Smooth muscle cell (in vitro differentiated cells): Measurements from ENCODE around the gene LARGE1. TPM values are rescaled to one million over a fixed set of nuclear protein-coding genes. Genes with fewer than 3 reads are reported as not detected.

ENCODE experiments used
- DNase-seq: peaks from one replicate; lab custom pipeline; 2025; ENCODE audit not compliant: unreplicated experiment; lab: John Stamatoyannopoulos, UW
- H2AFZ ChIP-seq: fragments of 200-600 bp; sonication (generic); 2 replicates; pipeline ENCODE4 v1.6.0; 2016; ENCODE audit warnings: antibody characterized with exemption, low read depth, mild to moderate bottlenecking
- H3F3A ChIP-seq: fragments of 200-600 bp; sonication (generic); 2 replicates; pipeline ENCODE4 v1.6.0; 2017; ENCODE audit warnings: antibody characterized with exemption, low read depth
- H3K27ac ChIP-seq: fragments of 200-600 bp; sonication (generic); 2 replicates; pipeline ENCODE4 v1.5.1; 2016; ENCODE audit warnings: low read depth, mild to moderate bottlenecking
- H3K27me3 ChIP-seq: fragments of 200-600 bp; sonication (generic); 2 replicates; pipeline ENCODE4 v1.6.1; 2016; ENCODE audit warnings: low read depth, mild to moderate bottlenecking
- H3K36me3 ChIP-seq: fragments of 200-600 bp; sonication (generic); 2 replicates; pipeline ENCODE4 v1.5.1; 2016; ENCODE audit warnings: low read depth
- H3K4me1 ChIP-seq: fragments of 200-600 bp; sonication (generic); 2 replicates; pipeline ENCODE4 v1.5.1; 2016; ENCODE audit warnings: low read depth
- H3K4me2 ChIP-seq: fragments of 200-600 bp; sonication (generic); 2 replicates; pipeline ENCODE4 v1.6.0; 2016; ENCODE audit warnings: mild to moderate bottlenecking
- H3K4me3 ChIP-seq: fragments of 200-600 bp; sonication (generic); 2 replicates; pipeline ENCODE4 v1.5.1; 2016; ENCODE audit warnings: mild to moderate bottlenecking
- H3K79me2 ChIP-seq: fragments of 200-600 bp; sonication (generic); 2 replicates; pipeline ENCODE4 v1.6.0; 2016; ENCODE audit warnings: low read depth, mild to moderate bottlenecking
- H3K9ac ChIP-seq: fragments of 200-600 bp; sonication (generic); 2 replicates; pipeline ENCODE4 v1.6.0; 2016; ENCODE audit warnings: low read depth
- H3K9me3 ChIP-seq: fragments of 200-600 bp; sonication (generic); replicated peaks from 2 replicates; pipeline ENCODE4 v1.5.1; 2016; ENCODE audit warnings: low read depth
- H4K20me1 ChIP-seq: fragments of 200-600 bp; sonication (generic); 2 replicates; pipeline ENCODE4 v1.6.0; 2016; ENCODE audit warnings: low read depth
- WGBS: methylation state at CpG from one replicate; pipeline ENCODE4 v1.1.7; 2016; ENCODE audit warnings: low lambda C conversion rate; 5-methylcytosine and 5-hydroxymethylcytosine counted together
- polyA plus RNA-seq: library from polyadenylated mRNA; unstranded; fragments of >200 nt; fragmentation: Nextera tagmentation; extraction: Ambion mirVana; gene quantifications from 2 replicates; pipeline ENCODE4 v1.2.1, GENCODE V29; 2016
- total RNA-seq: library from RNA; depleted of rRNA; stranded (reverse); fragments of >200 nt; gene quantifications from 2 replicates; pipeline ENCODE4 v1.2.3, GENCODE V29; 2014
- TF ChIP-seq, protein P1 (sequence below): fragments of 200-600 bp; sonication (generic); IDR thresholded peaks from 2 replicates; pipeline ENCODE4 v1.5.1; 2017; ENCODE audit warnings: borderline replicate concordance, mild to moderate bottlenecking, antibody characterized with exemption; ENCODE audit not compliant: insufficient read depth, poor library complexity, severe bottlenecking

Gene LARGE1
- total and polyA plus RNA-seq, 2 experiments from 2014 or later = 11.9 to 18.0 TPM

DNA sequence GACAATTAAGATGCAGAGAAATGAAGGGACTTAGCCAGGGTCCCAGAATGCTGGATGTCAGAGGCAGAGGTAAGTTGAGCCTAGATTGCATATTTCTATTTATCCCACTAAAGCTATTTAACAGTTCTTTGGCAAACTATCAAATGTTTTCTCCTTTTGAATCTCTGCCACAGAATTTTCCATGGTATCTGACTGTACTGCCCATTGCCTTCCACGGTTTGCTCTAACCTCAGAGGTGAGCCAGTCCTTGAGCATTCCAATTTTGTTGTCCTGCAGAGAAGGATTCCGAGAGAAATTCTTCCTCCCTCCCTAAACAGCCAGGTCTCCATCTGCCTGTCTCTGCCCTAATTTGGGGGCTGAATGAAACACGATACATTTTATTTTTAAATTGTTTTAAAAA, 493.8 kb downstream of the LARGE1 start:
- Histone ChIP-seq H3K4me2 (no peak overlapping the region), H4K20me1 (no peaks in the 10 kb centered on the region), H3K9me3 (no peaks in the 10 kb centered on the region), H3K27me3 (no peaks in the 10 kb centered on the region), H3K79me2 (no peaks in the 10 kb centered on the region), H3K9ac (no peak overlapping the region), H3K4me3 (no peak overlapping the region), H3K27ac (no peak overlapping the region), H3K4me1 (no peaks in the 10 kb centered on the region), H2AFZ (no peak overlapping the region), H3K36me3 (no peaks in the 10 kb centered on the region), H3F3A (no peaks in the 10 kb centered on the region)
- WGBS = 72% methylated on average over 3 of the region's 3 CpGs
- no peak for DNase-seq
- TF ChIP-seq, protein P1, sequence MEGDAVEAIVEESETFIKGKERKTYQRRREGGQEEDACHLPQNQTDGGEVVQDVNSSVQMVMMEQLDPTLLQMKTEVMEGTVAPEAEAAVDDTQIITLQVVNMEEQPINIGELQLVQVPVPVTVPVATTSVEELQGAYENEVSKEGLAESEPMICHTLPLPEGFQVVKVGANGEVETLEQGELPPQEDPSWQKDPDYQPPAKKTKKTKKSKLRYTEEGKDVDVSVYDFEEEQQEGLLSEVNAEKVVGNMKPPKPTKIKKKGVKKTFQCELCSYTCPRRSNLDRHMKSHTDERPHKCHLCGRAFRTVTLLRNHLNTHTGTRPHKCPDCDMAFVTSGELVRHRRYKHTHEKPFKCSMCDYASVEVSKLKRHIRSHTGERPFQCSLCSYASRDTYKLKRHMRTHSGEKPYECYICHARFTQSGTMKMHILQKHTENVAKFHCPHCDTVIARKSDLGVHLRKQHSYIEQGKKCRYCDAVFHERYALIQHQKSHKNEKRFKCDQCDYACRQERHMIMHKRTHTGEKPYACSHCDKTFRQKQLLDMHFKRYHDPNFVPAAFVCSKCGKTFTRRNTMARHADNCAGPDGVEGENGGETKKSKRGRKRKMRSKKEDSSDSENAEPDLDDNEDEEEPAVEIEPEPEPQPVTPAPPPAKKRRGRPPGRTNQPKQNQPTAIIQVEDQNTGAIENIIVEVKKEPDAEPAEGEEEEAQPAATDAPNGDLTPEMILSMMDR = no peak

DNA sequence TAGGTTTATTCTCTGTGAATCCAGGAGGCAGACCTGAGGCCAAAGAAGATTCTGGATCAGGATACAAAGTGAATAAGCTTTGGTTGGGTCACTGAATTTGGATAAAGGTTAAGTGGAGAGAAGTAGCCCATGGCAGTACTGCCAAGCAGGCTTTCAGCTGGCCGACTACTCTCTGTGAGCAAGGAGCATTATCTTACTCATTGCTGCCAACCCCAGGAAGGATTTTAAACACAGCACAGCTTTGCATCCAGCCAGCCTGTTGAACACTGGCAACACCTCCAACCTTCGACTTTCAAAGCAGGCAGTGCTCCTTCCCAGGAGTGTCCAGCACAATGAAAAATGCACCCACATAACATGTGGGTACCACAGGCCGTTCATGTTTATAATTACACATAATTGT, 498.4 kb downstream of the LARGE1 start:
- WGBS = 85% methylated on average over 3 of the region's 3 CpGs
- H3K9ac ChIP-seq = no peak overlapping the region
- H3K27me3 ChIP-seq = no peaks in the 10 kb centered on the region
- H4K20me1 ChIP-seq = no peaks in the 10 kb centered on the region
- no peaks in the 10 kb centered on the region for H3K79me2 ChIP-seq
- TF ChIP-seq, protein P1 = no peak
- no peak overlapping the region for H3K4me3 ChIP-seq
- no peaks in the 10 kb centered on the region for H3K36me3 ChIP-seq
- H3K4me1 ChIP-seq = no peaks in the 10 kb centered on the region
- H2AFZ ChIP-seq = no peak overlapping the region
- H3K4me2 ChIP-seq = no peak overlapping the region
- H3F3A ChIP-seq = no peaks in the 10 kb centered on the region
- no peak overlapping the region for H3K27ac ChIP-seq
- no peaks in the 10 kb centered on the region for H3K9me3 ChIP-seq
- no peak for DNase-seq

DNA sequence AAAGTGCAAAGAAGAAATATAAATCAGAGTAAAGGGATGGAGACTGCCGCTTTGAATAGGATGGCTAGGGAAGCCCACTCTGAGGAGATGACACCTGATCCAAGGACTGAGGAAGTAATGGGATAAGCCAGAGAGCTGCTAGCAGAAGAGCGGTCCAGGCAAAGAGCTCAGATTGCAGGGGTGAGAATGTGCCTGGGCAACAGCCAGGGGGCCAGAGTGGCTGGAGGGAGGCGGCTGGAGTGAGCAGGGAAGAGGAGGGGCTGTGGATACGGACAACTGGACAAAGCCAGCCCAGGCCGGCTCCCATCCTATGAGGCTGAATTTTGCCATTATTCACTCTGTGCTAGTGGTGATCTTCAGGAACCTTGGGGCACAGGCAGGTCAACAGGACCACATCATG, 501.8 kb downstream of the LARGE1 start:
- Histone ChIP-seq H3F3A (no peaks in the 10 kb centered on the region), H3K27ac (no peak overlapping the region), H3K27me3 (no peaks in the 10 kb centered on the region), H3K36me3 (no peaks in the 10 kb centered on the region), H3K9ac (no peak overlapping the region), H3K4me3 (no peak overlapping the region), H2AFZ (no peak overlapping the region), H3K79me2 (no peaks in the 10 kb centered on the region), H3K9me3 (no peaks in the 10 kb centered on the region), H3K4me1 (no peaks in the 10 kb centered on the region), H3K4me2 (no peak overlapping the region), H4K20me1 (no peaks in the 10 kb centered on the region)
- WGBS = 97% methylated on average over 5 of the region's 5 CpGs
- DNase-seq = no peak
- TF ChIP-seq, protein P1 = no peak

DNA sequence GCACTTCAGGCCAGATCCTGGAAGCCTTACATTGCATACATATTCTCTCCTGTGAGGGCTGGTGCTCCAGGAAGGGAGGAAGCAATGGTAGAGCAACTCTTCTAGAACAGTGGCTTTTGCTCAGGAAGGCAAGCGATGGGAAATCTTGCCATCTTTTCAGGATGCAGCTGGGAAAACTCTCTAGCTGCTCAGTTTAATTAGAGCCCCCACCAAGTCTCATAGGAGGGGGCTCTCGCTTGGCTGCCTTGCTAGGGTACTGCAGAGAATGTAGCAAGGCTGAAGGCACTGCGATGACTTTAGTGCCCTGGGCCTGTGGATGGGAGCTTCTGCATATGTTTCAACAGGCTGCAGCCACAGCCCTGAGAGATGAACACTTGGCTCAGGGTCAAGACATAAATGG, 504.9 kb downstream of the LARGE1 start:
- H3F3A ChIP-seq = no peaks in the 10 kb centered on the region
- H3K27me3 ChIP-seq = no peaks in the 10 kb centered on the region
- no peaks in the 10 kb centered on the region for H4K20me1 ChIP-seq
- 96% methylated on average over 3 of the region's 3 CpGs for WGBS
- TF ChIP-seq, protein P1 = no peak
- no peaks in the 10 kb centered on the region for H3K4me1 ChIP-seq
- H3K27ac ChIP-seq = no peak overlapping the region
- H3K79me2 ChIP-seq = no peaks in the 10 kb centered on the region
- H3K36me3 ChIP-seq = no peaks in the 10 kb centered on the region
- no peak overlapping the region for H3K4me3 ChIP-seq
- H2AFZ ChIP-seq = no peak overlapping the region
- no peak overlapping the region for H3K9ac ChIP-seq
- no peaks in the 10 kb centered on the region for H3K9me3 ChIP-seq
- no peak for DNase-seq
- H3K4me2 ChIP-seq = no peak overlapping the region
